GM21737 (cell line): ENCODE measurements around the gene IFT80.
"Not testable (repeated sequence)": the region's sequence is repeated elsewhere in the genome, so short reads cannot be mapped to it uniquely, and the experiment has no call there.

Experiments
- ATAC-seq: cut with Tn5 transposase; IDR thresholded peaks from one replicate; pipeline ENCODE4 v1.9.1; 2021; ENCODE audit warnings: mild to moderate bottlenecking, moderate library complexity; ENCODE audit not compliant: unreplicated experiment

Gene IFT80

GRCh38 chr3:160369784-160370183 is 29.2 kb downstream of the IFT80 start:
- ATAC-seq = no peak

GRCh38 chr3:160368804-160369203 is 30.2 kb downstream of the IFT80 start:
- no peak for ATAC-seq

DNA sequence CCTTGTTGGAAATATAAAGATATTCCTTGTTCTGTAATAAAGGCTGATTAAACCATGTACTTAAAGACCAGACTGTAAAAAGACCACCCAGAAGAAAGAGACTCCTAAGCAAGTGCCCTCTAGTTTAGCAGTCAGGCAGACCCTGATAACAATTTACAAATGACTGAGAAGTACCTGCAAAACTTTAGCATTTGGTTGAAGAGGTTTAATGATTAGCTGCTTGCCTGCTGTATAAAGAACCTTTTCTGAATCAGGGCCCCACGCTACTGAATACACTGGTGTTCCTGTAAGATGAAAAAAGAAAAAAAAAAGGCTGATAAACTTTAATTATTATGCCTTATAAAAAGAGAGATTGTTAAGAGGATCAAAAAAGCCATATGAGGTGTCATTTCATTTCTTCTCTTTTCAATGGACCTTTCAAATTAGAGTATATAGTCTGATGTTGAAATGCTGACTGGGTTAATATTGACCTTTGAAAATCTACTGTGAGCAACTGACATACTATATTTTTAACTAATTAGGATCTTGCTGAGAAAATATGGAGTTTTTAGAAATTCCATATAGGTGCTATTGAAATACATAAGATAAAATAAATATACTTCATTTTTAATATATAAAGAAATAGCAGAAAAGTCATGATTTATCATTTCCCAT is 33.0 kb downstream of the IFT80 start:
- no peak for ATAC-seq

GRCh38 chr3:160362896-160363295 is 36.1 kb downstream of the IFT80 start:
- not testable (repeated sequence) for ATAC-seq

GRCh38 chr3:160355826-160356225 is 43.2 kb downstream of the IFT80 start:
- ATAC-seq = no peak

GRCh38 chr3:160346511-160346910 is 52.5 kb downstream of the IFT80 start:
- no peak for ATAC-seq

DNA sequence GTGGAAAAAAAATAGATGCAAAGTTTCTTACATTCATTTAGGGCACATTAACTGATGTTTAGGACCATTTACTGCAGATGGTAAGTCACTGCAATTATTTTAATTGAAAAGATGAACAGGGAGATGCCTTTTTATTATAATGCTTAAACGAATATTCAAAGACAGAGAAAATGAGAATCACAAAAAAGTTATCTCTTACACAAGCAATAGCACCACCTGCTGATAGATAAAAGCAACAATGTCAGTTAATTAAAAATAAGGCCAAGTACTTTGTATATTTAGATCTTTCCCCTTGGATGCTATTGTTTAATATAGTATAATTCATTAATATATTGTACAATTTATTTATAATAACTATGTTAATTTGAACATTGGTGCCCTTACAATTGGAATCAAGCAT is 55.9 kb downstream of the IFT80 start:
- ATAC-seq = no peak

GRCh38 chr3:160340351-160340750 is 58.7 kb downstream of the IFT80 start:
- no peak for ATAC-seq

GRCh38 chr3:160331127-160331937 is 67.7 kb downstream of the IFT80 start:
- no peak for ATAC-seq

DNA sequence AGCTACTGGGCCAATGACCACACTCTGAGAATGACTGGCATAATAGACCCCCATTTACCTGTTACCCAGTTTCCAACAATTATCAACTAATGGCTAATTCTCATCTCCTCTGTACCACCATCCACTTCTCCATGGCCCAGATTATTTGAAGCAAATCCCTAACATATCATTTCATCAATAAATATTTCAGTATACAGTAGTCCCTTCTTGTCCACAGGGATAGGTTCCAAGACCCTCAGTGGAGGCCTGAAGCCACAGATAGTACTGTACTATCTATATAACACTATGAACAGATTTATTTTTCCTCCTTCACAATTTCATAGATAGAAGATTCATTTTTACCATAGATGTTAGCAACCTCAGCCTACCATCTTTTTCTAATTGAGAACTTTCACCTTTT is 68.3 kb downstream of the IFT80 start:
- ATAC-seq = no peak

DNA sequence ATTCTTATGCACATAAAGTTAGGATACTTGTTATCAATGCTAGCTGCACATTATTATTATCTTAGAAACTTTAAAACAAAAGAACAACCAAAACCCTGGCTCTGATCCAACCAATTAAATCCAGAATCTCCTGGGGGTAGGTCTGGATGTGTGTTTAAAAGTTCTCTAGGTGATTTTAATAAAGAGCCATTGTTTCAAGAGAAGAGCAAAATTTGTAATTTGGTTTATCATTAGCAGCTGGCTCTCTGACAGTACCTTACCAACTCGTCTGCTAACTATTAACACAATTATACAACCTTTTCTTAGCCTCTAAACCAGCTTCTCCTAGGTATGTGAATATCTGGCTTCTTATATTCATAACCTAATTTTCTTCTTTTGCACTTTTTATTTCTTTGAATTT is 68.9 kb downstream of the IFT80 start:
- no peak for ATAC-seq

GRCh38 chr3:160326286-160326685 is 72.7 kb downstream of the IFT80 start:
- not testable (repeated sequence) for ATAC-seq

GRCh38 chr3:160321821-160322220 is 77.2 kb downstream of the IFT80 start:
- not testable (repeated sequence) for ATAC-seq

DNA sequence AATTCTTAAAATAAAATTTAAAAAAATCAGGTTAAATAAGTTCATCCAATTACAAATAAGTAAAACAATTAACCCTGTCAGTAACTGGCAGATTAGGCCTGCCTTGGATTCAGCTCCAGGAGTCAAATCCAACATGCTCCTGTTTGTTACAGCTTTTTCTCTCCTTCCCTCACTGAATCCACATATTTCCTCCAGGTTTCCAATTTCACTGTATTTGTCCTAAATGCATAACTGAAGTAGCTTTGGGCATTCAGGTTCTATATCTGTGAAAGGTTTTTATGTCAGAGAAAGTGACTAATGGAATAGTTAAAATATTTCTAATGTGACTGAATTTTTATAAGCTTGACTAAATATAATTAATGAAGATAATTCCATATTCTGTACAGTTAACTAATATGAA is 79.7 kb downstream of the IFT80 start:
- no peak for ATAC-seq

- ATAC-seq = no peak
These were observed 84.0 kb downstream of the IFT80 start for GRCh38 chr3:160314995-160315394.

- ATAC-seq = no peak
These were observed 86.9 kb downstream of the IFT80 start for GRCh38 chr3:160312014-160312624.

- no peak for ATAC-seq
These were observed 96.2 kb downstream of the IFT80 start for GRCh38 chr3:160302806-160303205.

- no peak for ATAC-seq
These were observed 102.4 kb downstream of the IFT80 start for GRCh38 chr3:160296591-160296990.

GRCh38 chr3:160291909-160292299 is 107.1 kb downstream of the IFT80 start:
- ATAC-seq = no peak

DNA sequence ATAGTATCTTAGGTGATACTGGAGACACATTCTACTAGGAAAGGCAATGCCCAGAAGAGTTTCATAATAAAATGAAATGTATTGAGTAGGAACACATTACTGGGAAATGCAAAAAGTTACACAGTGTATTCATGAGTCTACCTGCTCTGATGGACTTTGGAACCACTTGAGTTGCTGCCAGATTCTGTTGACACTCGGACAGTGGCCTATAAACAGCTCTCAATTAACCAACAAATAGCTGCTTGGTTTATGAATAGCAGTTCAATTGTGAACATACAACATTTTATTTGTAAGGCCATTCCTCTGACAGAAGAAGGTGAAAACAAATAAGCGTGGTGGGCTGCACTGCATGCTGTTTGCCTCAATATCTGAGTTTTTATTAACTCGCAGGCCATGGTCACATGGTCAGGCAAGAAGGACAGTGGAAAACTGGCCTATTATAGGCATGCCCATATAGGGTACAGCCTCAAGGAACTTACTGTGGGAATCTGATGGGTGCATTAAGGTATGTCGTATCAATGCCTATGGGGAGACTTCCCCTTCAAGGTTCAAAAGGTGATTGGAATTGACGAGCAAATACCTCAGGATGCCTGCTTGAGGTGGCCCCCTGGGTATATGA is 107.6 kb downstream of the IFT80 start:
- no peak for ATAC-seq

DNA sequence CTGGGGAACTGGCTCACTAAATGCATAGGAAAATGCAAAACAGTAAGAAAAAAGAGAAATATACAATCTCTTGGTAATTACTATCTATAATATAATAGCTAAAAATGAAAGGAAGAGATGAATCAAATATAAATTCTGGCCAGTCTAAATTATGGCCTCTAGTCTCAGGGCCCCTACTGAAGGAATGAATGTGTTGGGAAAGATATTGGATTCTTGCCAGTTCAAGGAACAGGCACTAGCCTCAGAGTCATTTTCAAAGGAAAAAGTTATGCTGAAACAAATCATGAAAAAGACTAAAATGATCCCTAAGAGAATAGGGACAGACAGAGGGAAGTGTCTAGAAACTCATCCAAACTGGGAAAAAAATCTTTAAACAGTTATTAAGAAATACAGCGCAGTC is 111.4 kb downstream of the IFT80 start:
- no peak for ATAC-seq

GRCh38 chr3:160286231-160286630 is 112.8 kb downstream of the IFT80 start:
- ATAC-seq = no peak
